Keratinocyte (primary cell): Measurements from ENCODE around the gene LAMA3. TPM values are rescaled to one million over a fixed set of nuclear protein-coding genes. Genes with fewer than 3 reads are reported as not detected.

ENCODE experiments used
- DNase-seq: peaks from one replicate; pipeline ENCODE4 v3.0.0-alpha.2; 2011; ENCODE audit warnings: low read depth, missing footprints, low spot score
- FAIRE-seq: peaks from 2 replicates; lab custom pipeline; 2011; peaks lifted over from hg19 to GRCh38; lab: Jason Lieb, UNC
- H2AFZ ChIP-seq: 2 replicates; pipeline ENCODE4 v1.6.0; 2012; ENCODE audit warnings: low read length, control low read depth, inconsistent platforms; ENCODE audit not compliant: control insufficient read depth
- H3K27ac ChIP-seq: 2 replicates; pipeline ENCODE4 v1.5.1; 2011; ENCODE audit warnings: low read length; ENCODE audit not compliant: control insufficient read depth, insufficient read depth
- H3K27me3 ChIP-seq: 3 replicates; pipeline ENCODE4 v1.6.0; 2011; ENCODE audit warnings: low read length; ENCODE audit not compliant: control insufficient read depth, insufficient read depth; ENCODE audit errors: extremely low read depth
- H3K36me3 ChIP-seq, 2 experiments: 2 replicates in 1 of 2; 3 replicates in 1 of 2; pipeline ENCODE4 v1.5.1; 2011; ENCODE audit warnings: low read length in 2 of 2, mild to moderate bottlenecking in 1 of 2; ENCODE audit not compliant: control insufficient read depth in 2 of 2, insufficient read depth in 2 of 2; ENCODE audit errors: extremely low read depth in 1 of 2
- H3K4me1 ChIP-seq: 3 replicates; pipeline ENCODE4 v1.5.1; 2011; ENCODE audit warnings: low read length; ENCODE audit not compliant: control insufficient read depth, insufficient read depth; ENCODE audit errors: extremely low read depth
- H3K4me2 ChIP-seq: 3 replicates; pipeline ENCODE4 v1.6.0; 2011; ENCODE audit warnings: low read depth, low read length; ENCODE audit not compliant: control insufficient read depth, insufficient read depth; ENCODE audit errors: extremely low read depth
- H3K4me3 ChIP-seq, 3 experiments: fragments of 200-600 bp in 1 of 3; sonication (generic) in 1 of 3; 2 replicates in 2 of 3; 3 replicates in 1 of 3; pipeline ENCODE4 v1.5.1; 2011 to 2016; ENCODE audit warnings: low read length in 3 of 3, mild to moderate bottlenecking in 3 of 3, control low read depth in 2 of 3, inconsistent platforms in 1 of 3, low read depth in 1 of 3, mixed read lengths in 1 of 3, mixed run types in 1 of 3, moderate library complexity in 1 of 3; ENCODE audit not compliant: control insufficient read depth in 2 of 3, insufficient read depth in 2 of 3; ENCODE audit errors: extremely low read depth in 1 of 3
- H3K79me2 ChIP-seq: 2 replicates; pipeline ENCODE4 v1.6.0; 2012; ENCODE audit warnings: low read length; ENCODE audit not compliant: control insufficient read depth, insufficient read depth
- H3K9ac ChIP-seq: 3 replicates; pipeline ENCODE4 v1.6.0; 2011; ENCODE audit warnings: low read length; ENCODE audit not compliant: control insufficient read depth, insufficient read depth; ENCODE audit errors: extremely low read depth
- H3K9me1 ChIP-seq: 3 replicates; pipeline ENCODE4 v1.6.0; 2011; ENCODE audit warnings: low read length; ENCODE audit not compliant: control insufficient read depth, insufficient read depth; ENCODE audit errors: extremely low read depth
- H3K9me3 ChIP-seq: 2 replicates; pipeline ENCODE4 v1.5.1; 2012; ENCODE audit warnings: low read depth, low read length; ENCODE audit not compliant: control insufficient read depth
- H4K20me1 ChIP-seq: 3 replicates; pipeline ENCODE4 v1.6.0; 2011; ENCODE audit warnings: low read length; ENCODE audit not compliant: control insufficient read depth, insufficient read depth; ENCODE audit errors: extremely low read depth
- CTCF ChIP-seq, 3 experiments: IDR thresholded peaks in 1 of 3; conservative IDR thresholded peaks in 1 of 3; optimal IDR thresholded peaks in 1 of 3; 2 replicates in 2 of 3; 3 replicates in 1 of 3; pipeline versions ENCODE3 to v1.5.1; 2011; ENCODE audit warnings: low read length in 3 of 3, mild to moderate bottlenecking in 3 of 3, moderate library complexity in 2 of 3, control low read depth in 1 of 3, inconsistent platforms in 1 of 3; ENCODE audit not compliant: insufficient read depth in 2 of 3; ENCODE audit errors: extremely low read depth in 1 of 3
- EZH2 ChIP-seq: IDR thresholded peaks from one replicate; pipeline ENCODE4 v1.6.1; 2012; ENCODE audit warnings: inconsistent platforms, mild to moderate bottlenecking, low read length, moderate library complexity
- dilution Hi-C: fragments of 300-500 bp; cut with MboI; formaldehyde crosslinking; loops from one replicate; pipeline ENCODE4 v1.7.0; 2020; ENCODE audit warnings: low sequenced_read_pairs; ENCODE audit not compliant: extremely low pct_ligation_motif_present
- polyA plus RNA-seq, 5 experiments: library from polyadenylated mRNA; depleted of rRNA in 3 of 5; stranded (reverse) in 3 of 5; stranded (forward) in 1 of 5; unstranded in 1 of 5; fragments of >200 nt; gene quantifications; 1 replicate in 1 of 5; 2 replicates in 3 of 5; 3 replicates in 1 of 5; pipeline versions ENCODE4 v1.2.1 to v1.2.3, GENCODE V29; 2011 to 2012; ENCODE audit warnings: missing spikeins in 2 of 5, low read depth in 1 of 5, low replicate concordance in 1 of 5

LAMA3 gene
- polyA plus RNA-seq, 1 donor (not counting 4 experiments of a cell fraction or from before 2014, with no cell fraction given), result 1,944 TPM

- DNase-seq (no peak), FAIRE-seq (no peak)
- Histone ChIP-seq H3K79me2 (no peaks in the 10 kb centered on the region), H3K4me2 (no peak overlapping the region), H2AFZ (no peak overlapping the region), H3K27me3 (no peaks in the 10 kb centered on the region), H3K9me1 (no peaks in the 10 kb centered on the region), H3K9me3 (no peaks in the 10 kb centered on the region), H3K9ac (no peak overlapping the region), H3K4me1 (no peaks in the 10 kb centered on the region), H3K4me3 (no peak overlapping the region), H4K20me1 (peaks cover 13% of the 10 kb centered on the region), H3K36me3 (peaks cover 49 to 71% of the 10 kb centered on the region in 2 experiments), H3K27ac (no peak overlapping the region)
- TF ChIP-seq EZH2, result no peak
- TF ChIP-seq CTCF (optimal IDR thresholded peaks at IDR 0.05 in 1 of 3, IDR thresholded peaks at IDR 0.05 in 1 of 3, conservative IDR thresholded peaks at IDR 0.05 in 1 of 3; ENCODE audit: extremely low read depth in 1 of 3, insufficient read depth in 2 of 3, low read length in 3 of 3), result no peak
- dilution Hi-C loops, result no loop called here
Observed at GRCh38 chr18:23938901-23939341, 249.7 kb downstream of the LAMA3 start.

- H3K9ac ChIP-seq, result no peak overlapping the region
- TF ChIP-seq CTCF (optimal IDR thresholded peaks at IDR 0.05 in 1 of 3, IDR thresholded peaks at IDR 0.05 in 1 of 3, conservative IDR thresholded peaks at IDR 0.05 in 1 of 3; ENCODE audit: extremely low read depth in 1 of 3, insufficient read depth in 2 of 3, low read length in 3 of 3), result no peak
- TF ChIP-seq EZH2, result no peak
- DNase-seq (no peak), FAIRE-seq (no peak)
- no peak overlapping the region for H3K4me3 ChIP-seq
- no peaks in the 10 kb centered on the region for H3K9me1 ChIP-seq
- no peaks in the 10 kb centered on the region for H3K4me1 ChIP-seq
- H4K20me1 ChIP-seq, result peaks cover 15% of the 10 kb centered on the region
- no peaks in the 10 kb centered on the region for H3K27me3 ChIP-seq
- H3K79me2 ChIP-seq, result no peaks in the 10 kb centered on the region
- H3K27ac ChIP-seq, result no peak overlapping the region
- H3K9me3 ChIP-seq, result no peaks in the 10 kb centered on the region
- H3K4me2 ChIP-seq, result no peak overlapping the region
- dilution Hi-C loops, result no loop called here
- peaks cover 51 to 71% of the 10 kb centered on the region in 2 experiments for H3K36me3 ChIP-seq
- no peak overlapping the region for H2AFZ ChIP-seq
Observed at GRCh38 chr18:23939366-23939765, 250.1 kb downstream of the LAMA3 start.
